ENCODE measurements around the gene VRK1. TPM values are rescaled to one million over a fixed set of nuclear protein-coding genes. Genes with fewer than 3 reads are reported as not detected.

The VRK1 gene
- total and polyA plus RNA-seq, 2 of the 4 experiments (the other 2 are of a cell fraction) = 14.2 to 19.9 TPM

DNA sequence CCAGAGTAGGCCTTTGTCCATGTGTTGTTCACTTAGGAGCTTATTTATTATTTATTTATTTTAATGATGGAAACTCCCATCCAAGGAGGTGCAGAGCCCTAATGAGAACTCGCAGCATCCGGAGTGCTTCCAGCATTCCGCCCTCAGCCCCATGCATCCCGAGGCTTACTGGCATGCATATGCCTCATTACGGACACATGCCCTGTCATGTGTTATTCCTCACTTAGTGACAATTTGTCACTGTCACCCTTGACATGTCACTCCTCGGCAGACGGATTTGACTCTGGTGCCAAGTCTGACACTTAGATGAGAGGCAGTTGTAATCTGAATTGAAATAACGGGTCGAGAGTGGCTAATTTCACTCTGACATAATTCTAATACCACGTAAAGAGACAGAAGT is 132.8 kb downstream of the VRK1 start:
- H4K91ac ChIP-seq (ENCODE audit: insufficient read depth, low read depth, low read length) = no peak overlapping the region
- dilution Hi-C loops (cut with HindIII; ENCODE audit: low sequenced_read_pairs, unreplicated experiment) = no loop called here

More for the DNA sequence above, 132.8 kb downstream of the VRK1 start:
- intact Hi-C loops (cut with micrococcal nuclease) = loop anchor here (2.0 kb wide), 1 partner anchor 73 kb away; no protein-coding TSS in a partner anchor
- Histone ChIP-seq H4K20me1 (ENCODE audit: insufficient read depth, low read length) (no peaks in the 10 kb centered on the region), H4K8ac (ENCODE audit: low read depth in 2 of 2, low read length in 2 of 2) (no peak overlapping the region), H4K5ac (ENCODE audit: low read depth, low read length) (no peak overlapping the region), H3K4me2 (ENCODE audit: low read depth, low read length) (no peak overlapping the region), H3K36me3 (ENCODE audit: control insufficient read depth, insufficient read depth, low read length) (no peaks in the 10 kb centered on the region), H3K56ac (ENCODE audit: extremely low read depth, insufficient read depth, low read length) (no peak overlapping the region), H2BK120ac (ENCODE audit: low read depth, low read length) (no peak overlapping the region), H3K9me3 (ENCODE audit: control insufficient read depth, insufficient read depth, low read length) (peaks cover 22% of the 10 kb centered on the region), H2AFZ (replicated peaks; ENCODE audit: low read length, poor library complexity) (no peak overlapping the region), H3K18ac (ENCODE audit: low read depth, low read length) (no peak overlapping the region), H3K4me1 (ENCODE audit: control insufficient read depth, insufficient read depth, low read length) (no peaks in the 10 kb centered on the region), H2AK9ac (replicated peaks; ENCODE audit: low read depth, low read length, poor library complexity) (no peak overlapping the region), H3K79me1 (ENCODE audit: low read depth in 1 of 2, low read length in 2 of 2) (no peaks in the 10 kb centered on the region), H2AK5ac (ENCODE audit: low read depth, low read length) (no peak overlapping the region), H3K4me3 (ENCODE audit: insufficient read depth, low read depth, low read length) (no peak overlapping the region), H2BK15ac (ENCODE audit: low read depth, low read length) (no peak overlapping the region), H2BK5ac (ENCODE audit: low read depth, low read length, poor library complexity, severe bottlenecking) (no peak overlapping the region), H3K4ac (ENCODE audit: low read depth, low read length) (no peak overlapping the region), H3K9ac (ENCODE audit: low read depth, low read length) (no peak overlapping the region), H3K27ac (ENCODE audit: insufficient read depth, low read length) (no peak overlapping the region), H3K9me1 (ENCODE audit: insufficient read depth, low read length) (no peaks in the 10 kb centered on the region), H3K14ac (replicated peaks; ENCODE audit: low read depth, low read length) (no peak overlapping the region), H3K23ac (ENCODE audit: low read depth, low read length) (no peak overlapping the region), H2BK20ac (ENCODE audit: low read depth, low read length) (no peak overlapping the region), H3K27me3 (ENCODE audit: control insufficient read depth, insufficient read depth, low read length) (no peaks in the 10 kb centered on the region)
- TF ChIP-seq POLR2A (IDR thresholded peaks at IDR 0.05; ENCODE audit: low read depth, low read length) = no peak
- TF ChIP-seq RFX5 (IDR thresholded peaks at IDR 0.05; ENCODE audit: low read depth, low read length) = no peak
- TF ChIP-seq MAFK (IDR thresholded peaks at IDR 0.05; ENCODE audit: low read depth, low read length) = no peak
- TF ChIP-seq CEBPB (IDR thresholded peaks at IDR 0.05; ENCODE audit: low read depth, low read length) = no peak
- in situ Hi-C loops (cut with MboI; ENCODE audit: low sequenced_read_pairs) = no loop called here
- POLR2A ChIA-PET (ENCODE audit: unreplicated experiment) = no interaction called here
- no peak for ATAC-seq (ENCODE audit: low read depth)
- no CpG with 5 or more reads among the region's 10 CpGs for whole genome bisulfite sequencing, 2 experiments (ENCODE audit: extremely low coverage in 2 of 2, insufficient read length in 1 of 2)
- BruUV-seq (replicated peaks) = no TSS peak
- no peak for DNase-seq
- CTCF ChIA-PET = no interaction called here
